ENCODE data around the gene ZNF280D.

GRCh38 chr15:56699743-56700142 is 33.6 kb downstream of the ZNF280D start:
- TF ChIP-seq CTCF (IDR thresholded peaks at IDR 0.05), result no peak
- TF ChIP-seq POLR2A (IDR thresholded peaks at IDR 0.05; ENCODE audit: low read depth), result no peak
- no peak for TF ChIP-seq POLR2AphosphoS5 (IDR thresholded peaks at IDR 0.05)

All from esophagus muscularis mucosa (tissue), 3 donors.